ENCODE data around the gene LRRC49.

The LRRC49 gene

GRCh38 chr15:71051539-71051938 lies 158.9 kb downstream of the LRRC49 start:
- no peak for TF ChIP-seq CTCF (IDR thresholded peaks at IDR 0.05)

- no peak for TF ChIP-seq CTCF (IDR thresholded peaks at IDR 0.05)
Measured at GRCh38 chr15:71052356-71052755, 159.7 kb downstream of the LRRC49 start.

DNA sequence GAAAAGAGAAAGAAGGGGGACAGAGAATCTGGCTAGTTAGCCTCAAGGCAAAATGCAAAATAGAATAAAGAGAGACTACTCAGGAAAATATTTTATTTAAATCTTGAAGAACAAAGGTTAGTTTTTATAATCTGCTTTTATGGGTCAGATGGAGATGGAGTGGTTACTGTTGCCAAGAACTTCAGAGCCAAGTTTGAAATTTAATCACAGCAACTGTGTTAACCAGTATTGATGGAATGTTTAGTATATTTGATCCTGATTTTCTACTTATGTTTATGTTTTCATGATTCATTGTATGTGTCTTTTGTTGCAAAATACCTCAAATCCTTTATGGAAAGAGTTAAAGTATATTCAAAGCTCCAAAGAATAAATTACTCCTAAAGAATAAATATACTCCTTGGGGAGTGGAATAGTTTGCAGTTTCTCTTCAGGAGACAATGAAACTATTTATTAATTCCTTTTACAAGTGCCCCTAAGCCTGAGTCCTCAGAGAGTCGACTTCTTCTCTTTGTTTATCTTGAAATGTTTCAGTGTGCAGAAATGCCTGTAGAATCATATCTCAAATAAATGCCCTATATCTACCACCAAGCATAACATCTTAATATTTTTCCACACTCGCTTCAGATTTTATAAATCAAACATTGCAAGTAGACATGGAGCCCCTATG lies 161.8 kb downstream of the LRRC49 start:
- no peak for TF ChIP-seq CTCF (IDR thresholded peaks at IDR 0.05)

- no peak for TF ChIP-seq CTCF (IDR thresholded peaks at IDR 0.05)
Measured at GRCh38 chr15:71055461-71055860, 162.8 kb downstream of the LRRC49 start.

GRCh38 chr15:71056111-71056510 lies 163.5 kb downstream of the LRRC49 start:
- no peak for TF ChIP-seq CTCF (IDR thresholded peaks at IDR 0.05)

GRCh38 chr15:71057143-71057542 lies 164.5 kb downstream of the LRRC49 start:
- no peak for TF ChIP-seq CTCF (IDR thresholded peaks at IDR 0.05)

GRCh38 chr15:71057581-71057980 lies 165.0 kb downstream of the LRRC49 start:
- TF ChIP-seq CTCF (IDR thresholded peaks at IDR 0.05), result no peak

DNA sequence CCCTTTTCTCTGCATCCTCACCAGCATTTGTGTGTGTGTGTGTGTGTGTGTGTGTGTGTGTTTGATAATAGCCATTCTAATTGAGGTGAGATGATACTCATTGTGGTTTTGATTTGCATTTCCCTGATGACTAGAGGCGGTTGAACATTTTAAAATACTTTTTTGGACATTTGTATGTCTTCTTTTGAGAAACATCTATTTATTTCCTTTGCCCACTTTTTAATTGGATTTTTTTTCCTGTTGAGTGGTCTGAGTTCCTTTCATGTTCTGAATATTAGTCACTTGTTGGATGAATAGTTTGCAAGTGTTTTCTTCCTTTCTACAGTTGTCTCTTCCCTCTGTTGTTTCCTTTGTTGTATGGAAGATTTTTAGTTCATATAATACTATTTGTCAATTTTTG lies 168.4 kb downstream of the LRRC49 start:
- no peak for TF ChIP-seq CTCF (IDR thresholded peaks at IDR 0.05)

Measured in LNCAP (cell line).